ENCODE results near the gene NKX2-3.

NKX2-3 gene

GRCh38 chr10:99532687-99533495 is at the start of gene NKX2-3:
Gene NKX2-3, plus strand, starts transcription at chr10:99532942. Its CDS starts 190 bp downstream, at chr10:99533132.
- no peak for DNase-seq (ENCODE audit: low spot score)

- no peak for DNase-seq (ENCODE audit: low spot score)
Observed at GRCh38 chr10:99484626-99485581, 47.8 kb upstream of the NKX2-3 start.

- DNase-seq (ENCODE audit: low spot score): no peak
Observed at GRCh38 chr10:99487125-99487807, 45.5 kb upstream of the NKX2-3 start.

- DNase-seq (ENCODE audit: low spot score): no peak
Observed at GRCh38 chr10:99489271-99489670, 43.5 kb upstream of the NKX2-3 start.

- DNase-seq (ENCODE audit: low spot score): no peak
Observed at GRCh38 chr10:99497343-99498025, 35.3 kb upstream of the NKX2-3 start.

GRCh38 chr10:99506416-99506815 is 26.3 kb upstream of the NKX2-3 start:
- no peak for DNase-seq (ENCODE audit: low spot score)

- DNase-seq (ENCODE audit: low spot score): no peak
Observed at GRCh38 chr10:99507265-99507664, 25.5 kb upstream of the NKX2-3 start.

GRCh38 chr10:99513061-99513460 is 19.7 kb upstream of the NKX2-3 start:
- DNase-seq (ENCODE audit: low spot score): no peak

GRCh38 chr10:99519690-99520039 is 13.1 kb upstream of the NKX2-3 start:
- DNase-seq (ENCODE audit: low spot score): no peak

- DNase-seq (ENCODE audit: low spot score): no peak
Observed at GRCh38 chr10:99520040-99520846, 12.5 kb upstream of the NKX2-3 start.

- no peak for DNase-seq (ENCODE audit: low spot score)
Observed at GRCh38 chr10:99520847-99521764, 11.6 kb upstream of the NKX2-3 start.

GRCh38 chr10:99521765-99522469 is 10.8 kb upstream of the NKX2-3 start:
- DNase-seq (ENCODE audit: low spot score): no peak

GRCh38 chr10:99522470-99523250 is 10.1 kb upstream of the NKX2-3 start:
- DNase-seq (ENCODE audit: low spot score): no peak

- no peak for DNase-seq (ENCODE audit: low spot score)
Observed at GRCh38 chr10:99523251-99523773, 9.4 kb upstream of the NKX2-3 start.

GRCh38 chr10:99524050-99524666 is 8.6 kb upstream of the NKX2-3 start:
- DNase-seq (ENCODE audit: low spot score): no peak

GRCh38 chr10:99524736-99525380 is 7.9 kb upstream of the NKX2-3 start:
- DNase-seq (ENCODE audit: low spot score): no peak

- no peak for DNase-seq (ENCODE audit: low spot score)
Observed at GRCh38 chr10:99525897-99526296, 6.8 kb upstream of the NKX2-3 start.
